GM12891 (cell line): ENCODE measurements around the gene RBM39.

Source experiments
- DNase-seq: peaks from one replicate; pipeline ENCODE4 v3.0.0; 2011; ENCODE audit warnings: low spot score; ENCODE audit not compliant: insufficient read length
- FAIRE-seq: peaks from 2 replicates; lab custom pipeline; 2011; peaks lifted over from hg19 to GRCh38; lab: Jason Lieb, UNC
- PAX5 ChIP-seq: IDR thresholded peaks from 2 replicates; pipeline ENCODE4 v1.6.1; 2011; ENCODE audit warnings: low read length, moderate library complexity, mild to moderate bottlenecking; ENCODE audit not compliant: insufficient read depth, severe bottlenecking
- POLR2A ChIP-seq: IDR thresholded peaks from 2 replicates; pipeline ENCODE4 v1.6.1; 2011; ENCODE audit warnings: low read depth, low read length, control low read depth
- POLR2AphosphoS5 ChIP-seq: IDR thresholded peaks from 2 replicates; pipeline ENCODE4 v1.6.1; 2011; ENCODE audit warnings: low read depth, low read length, control low read depth
- POU2F2 ChIP-seq: IDR thresholded peaks from 2 replicates; pipeline ENCODE4 v1.6.1; 2011; ENCODE audit warnings: low read depth, mild to moderate bottlenecking, control low read depth, low read length, moderate library complexity
- SPI1 ChIP-seq: IDR thresholded peaks from 2 replicates; pipeline ENCODE4 v1.6.1; 2011; ENCODE audit warnings: low read depth, low read length, control low read depth
- TAF1 ChIP-seq: IDR thresholded peaks from 2 replicates; pipeline ENCODE4 v1.6.1; 2011; ENCODE audit warnings: low read depth, low read length, control low read depth

Gene RBM39

GRCh38 chr20:35735826-35736470 is 6.1 kb downstream of the RBM39 start:
- FAIRE-seq, result no peak
- no peak for DNase-seq
- TF ChIP-seq POLR2A, result 0 out of 2 replicates have a peak, but pooled peaks have one; percentile 13
- TF ChIP-seq TAF1, result no peak
- TF ChIP-seq SPI1, result no peak
- TF ChIP-seq POU2F2, result no peak
- TF ChIP-seq POLR2AphosphoS5, result peak; percentile 65

DNA sequence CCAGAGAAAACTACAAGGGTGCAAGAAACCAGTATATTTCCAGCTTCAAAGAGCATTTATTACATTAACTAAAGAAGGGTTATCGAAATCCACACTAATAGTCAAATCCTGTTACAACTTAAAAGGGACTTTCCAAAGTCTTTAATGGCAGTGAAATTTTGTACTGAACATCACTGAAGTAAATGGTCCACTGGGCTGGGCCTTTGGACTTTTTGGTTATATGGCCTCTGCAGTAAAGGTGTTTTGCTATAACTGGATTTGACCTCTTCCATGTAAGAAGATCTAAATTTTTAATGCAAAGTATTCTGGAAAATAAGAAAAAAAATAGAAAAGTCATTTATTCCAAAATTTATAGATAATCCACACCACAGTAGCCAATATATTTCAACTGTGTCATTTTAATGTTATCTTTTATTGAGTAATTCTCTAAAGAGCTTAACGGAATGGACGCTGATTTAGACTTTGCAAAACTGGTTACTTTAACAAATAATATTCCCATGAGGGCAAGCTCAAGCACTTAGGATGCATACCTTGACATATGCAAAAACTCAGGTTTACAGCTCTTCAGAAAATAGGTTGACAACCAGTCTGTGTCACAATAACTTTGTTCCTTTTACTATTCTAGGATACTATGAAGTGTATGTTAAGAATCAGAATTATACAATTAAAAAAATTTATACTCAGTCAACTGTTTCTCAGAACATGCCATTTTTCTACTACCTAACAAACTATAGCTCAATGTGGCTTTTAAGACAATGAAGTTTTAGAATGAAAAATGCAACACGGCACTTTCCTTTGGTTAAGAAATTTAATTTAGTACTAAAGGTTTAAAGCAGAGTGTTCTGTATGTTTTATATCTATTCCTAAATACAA is 7.0 kb downstream of the RBM39 start:
- TF ChIP-seq POLR2A (no peak), POLR2AphosphoS5 (no peak), TAF1 (no peak), POU2F2 (no peak), SPI1 (no peak), PAX5 (no peak)
- DNase-seq, result no peak
- FAIRE-seq, result no peak

DNA sequence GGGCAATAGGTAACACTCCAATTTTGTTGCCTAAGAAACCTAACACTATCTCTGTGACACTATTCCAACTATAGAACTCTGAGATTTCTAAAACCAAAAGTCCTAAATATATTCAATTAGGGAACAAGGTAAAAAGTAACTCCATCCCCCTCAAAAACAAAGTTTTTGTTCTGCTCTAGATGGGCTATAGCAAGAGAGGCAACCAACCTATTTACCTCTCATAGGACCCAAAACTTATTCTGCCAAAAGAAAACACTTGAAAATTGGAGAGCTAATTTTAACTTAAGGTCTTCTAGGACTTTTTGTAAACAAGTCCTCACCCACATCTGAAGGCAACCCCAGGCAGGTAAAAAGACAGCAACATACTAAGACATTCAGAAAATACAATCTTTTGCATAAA is 7.7 kb downstream of the RBM39 start:
- FAIRE-seq (no peak), DNase-seq (no peak)
- TF ChIP-seq POLR2AphosphoS5 (no peak), PAX5 (no peak)

GRCh38 chr20:35732644-35732982 is 9.4 kb downstream of the RBM39 start:
- no peak for DNase-seq
- no peak for TF ChIP-seq TAF1
- FAIRE-seq, result no peak

DNA sequence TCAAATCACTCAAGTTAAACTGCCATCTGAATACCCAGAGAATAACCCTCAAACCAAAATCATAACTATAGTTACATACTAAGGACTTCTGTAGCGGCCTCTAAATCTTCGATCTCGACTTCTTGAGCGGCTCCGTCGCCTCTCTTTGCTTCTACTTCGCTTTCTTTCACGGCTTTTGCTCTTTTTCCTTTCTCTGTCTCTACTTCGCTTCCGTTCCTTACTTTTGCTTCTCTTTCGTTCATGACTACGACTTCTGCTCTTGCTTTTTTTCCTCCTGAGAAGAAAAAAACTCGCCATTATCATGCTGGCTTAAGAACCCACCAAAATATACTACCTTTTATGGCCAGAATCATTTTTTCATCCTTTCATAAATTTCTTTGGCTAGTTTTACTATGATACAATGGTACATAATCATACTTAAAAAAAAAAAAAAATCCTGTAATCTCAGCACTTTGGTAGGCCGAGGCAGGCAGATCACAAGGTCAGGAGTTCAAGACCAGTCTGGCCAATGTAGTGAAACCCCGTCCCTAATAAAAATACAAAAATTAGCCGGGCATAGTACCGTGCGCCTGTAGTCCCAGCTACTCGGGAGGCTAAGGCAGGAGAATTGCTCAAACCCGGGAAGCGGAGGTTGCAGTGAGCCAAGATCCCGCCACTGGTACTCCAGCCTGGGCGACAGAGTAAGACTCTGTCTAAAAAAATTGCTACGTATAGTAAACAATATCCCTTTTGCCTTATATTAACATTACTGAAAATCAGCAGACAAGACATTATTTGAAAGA is 10.0 kb downstream of the RBM39 start:
- no peak for FAIRE-seq
- TF ChIP-seq PAX5 (no peak), POLR2A (no peak), SPI1 (no peak)
- DNase-seq, result no peak

DNA sequence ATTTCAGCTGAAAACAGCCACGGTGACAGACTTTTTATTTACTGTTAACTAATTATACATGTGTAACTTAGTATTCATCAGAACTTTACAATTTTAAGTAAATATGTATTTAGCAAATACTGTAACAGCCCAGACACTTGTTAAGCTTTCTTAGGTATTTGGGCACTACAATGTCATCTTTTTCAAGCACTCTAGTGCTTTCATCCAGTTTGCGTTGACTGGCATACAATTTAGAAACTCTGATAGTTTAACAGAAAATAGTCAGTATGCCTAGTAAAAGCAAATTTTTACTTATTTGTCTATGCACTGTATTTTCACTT is 10.6 kb downstream of the RBM39 start:
- no peak for TF ChIP-seq POU2F2
- TF ChIP-seq PAX5, result no peak
- TF ChIP-seq POLR2AphosphoS5, result no peak
- no peak for FAIRE-seq
- no peak for DNase-seq

- DNase-seq (no peak), FAIRE-seq (no peak)
- TF ChIP-seq POU2F2 (no peak), POLR2AphosphoS5 (no peak), PAX5 (no peak), SPI1 (no peak), POLR2A (no peak), TAF1 (no peak)
These were observed 11.2 kb downstream of the RBM39 start for GRCh38 chr20:35730583-35731468.

- TF ChIP-seq POLR2A (no peak), POLR2AphosphoS5 (no peak), TAF1 (no peak), SPI1 (no peak), POU2F2 (no peak), PAX5 (no peak)
- no peak for DNase-seq
- FAIRE-seq, result no peak
These were observed 12.1 kb downstream of the RBM39 start for GRCh38 chr20:35729836-35730582.

DNA sequence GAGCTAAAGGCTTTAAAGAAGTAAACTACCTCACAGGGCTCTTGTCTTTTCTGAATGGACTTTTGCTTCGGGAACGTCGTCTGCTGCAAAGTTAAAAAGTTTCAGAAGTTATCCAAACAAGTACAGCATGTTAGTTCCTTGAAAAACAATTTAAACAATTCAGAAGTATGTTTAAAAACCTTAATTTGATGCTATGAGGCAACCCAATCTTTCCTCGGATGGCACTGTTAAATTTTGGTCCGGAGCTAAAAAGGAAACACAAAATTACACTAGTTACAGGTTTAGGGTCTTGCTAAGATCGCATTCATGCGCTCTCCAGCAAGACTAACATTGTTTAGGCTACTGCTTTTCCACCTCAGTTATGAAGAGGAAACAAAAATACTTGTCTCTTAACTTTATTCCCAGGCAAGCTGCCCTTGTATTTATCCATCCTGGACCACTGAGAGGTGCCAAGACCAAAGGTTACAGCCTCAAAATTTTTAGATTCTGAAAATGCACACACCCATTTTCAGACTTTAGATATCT is 12.7 kb downstream of the RBM39 start:
- FAIRE-seq, result no peak
- no peak for DNase-seq
- TF ChIP-seq POLR2AphosphoS5 (no peak), POLR2A (0 out of 2 replicates have a peak, but pooled peaks have one; percentile 17)
